Measurements from ENCODE around the gene FSIP1.

FSIP1 gene

GRCh38 chr15:39578851-39579486 is 203.7 kb downstream of the FSIP1 start:
- peak; percentile 56 for TF ChIP-seq CTCF (IDR thresholded peaks at IDR 0.05; ENCODE audit: low read depth, low read length, missing control alignments)
- H3K4me3 ChIP-seq (ENCODE audit: low read depth, low read length): no peak overlapping the region
- peaks cover 17% of the 10 kb centered on the region for H3K36me3 ChIP-seq (replicated peaks)
- DNase-seq: no peak
- peak overlapping the region; percentile 92 for H3K27ac ChIP-seq
- H3K27me3 ChIP-seq (replicated peaks): no peaks in the 10 kb centered on the region
- in situ Hi-C loops (cut with HindIII; ENCODE audit: low pct_ligation_motif_present, low sequenced_read_pairs): no loop called here

GRCh38 chr15:39575180-39575579 is 207.5 kb downstream of the FSIP1 start:
- TF ChIP-seq CTCF (IDR thresholded peaks at IDR 0.05; ENCODE audit: low read depth, low read length, missing control alignments): no peak
- Histone ChIP-seq H3K36me3 (replicated peaks) (no peaks in the 10 kb centered on the region), H3K27me3 (replicated peaks) (no peaks in the 10 kb centered on the region), H3K27ac (no peak overlapping the region), H3K4me3 (ENCODE audit: low read depth, low read length) (no peak overlapping the region)
- in situ Hi-C loops (cut with HindIII; ENCODE audit: low pct_ligation_motif_present, low sequenced_read_pairs): no loop called here
- no peak for DNase-seq

DNA sequence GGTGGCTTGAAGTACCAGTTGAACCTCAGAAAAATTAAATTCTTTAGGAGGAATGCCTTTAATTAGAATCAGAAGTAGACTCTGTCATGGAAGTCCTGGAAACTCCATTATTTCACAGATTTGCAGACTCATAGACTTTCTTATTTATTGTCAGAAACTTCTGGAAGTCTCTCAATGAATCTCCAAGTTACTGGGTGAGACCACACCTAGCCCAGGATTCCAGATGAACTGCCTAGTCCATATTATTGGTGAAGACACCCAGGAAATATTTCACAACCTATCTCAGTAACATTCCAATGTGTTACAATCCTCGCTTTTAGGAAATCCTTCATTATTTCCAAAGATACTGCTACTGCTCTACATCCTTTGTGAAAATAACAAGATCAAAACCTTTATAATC is 208.2 kb downstream of the FSIP1 start:
- no peaks in the 10 kb centered on the region for H3K36me3 ChIP-seq (replicated peaks)
- TF ChIP-seq CTCF (IDR thresholded peaks at IDR 0.05; ENCODE audit: low read depth, low read length, missing control alignments): no peak
- H3K4me3 ChIP-seq (ENCODE audit: low read depth, low read length): no peak overlapping the region
- H3K27me3 ChIP-seq (replicated peaks): no peaks in the 10 kb centered on the region
- DNase-seq: no peak
- H3K27ac ChIP-seq: no peak overlapping the region
- in situ Hi-C loops (cut with HindIII; ENCODE audit: low pct_ligation_motif_present, low sequenced_read_pairs): no loop called here

GRCh38 chr15:39573844-39574243 is 208.8 kb downstream of the FSIP1 start:
- DNase-seq: no peak
- H3K27me3 ChIP-seq (replicated peaks): no peaks in the 10 kb centered on the region
- H3K36me3 ChIP-seq (replicated peaks): no peaks in the 10 kb centered on the region
- TF ChIP-seq CTCF (IDR thresholded peaks at IDR 0.05; ENCODE audit: low read depth, low read length, missing control alignments): no peak
- in situ Hi-C loops (cut with HindIII; ENCODE audit: low pct_ligation_motif_present, low sequenced_read_pairs): no loop called here
- no peak overlapping the region for H3K4me3 ChIP-seq (ENCODE audit: low read depth, low read length)
- no peak overlapping the region for H3K27ac ChIP-seq

DNA sequence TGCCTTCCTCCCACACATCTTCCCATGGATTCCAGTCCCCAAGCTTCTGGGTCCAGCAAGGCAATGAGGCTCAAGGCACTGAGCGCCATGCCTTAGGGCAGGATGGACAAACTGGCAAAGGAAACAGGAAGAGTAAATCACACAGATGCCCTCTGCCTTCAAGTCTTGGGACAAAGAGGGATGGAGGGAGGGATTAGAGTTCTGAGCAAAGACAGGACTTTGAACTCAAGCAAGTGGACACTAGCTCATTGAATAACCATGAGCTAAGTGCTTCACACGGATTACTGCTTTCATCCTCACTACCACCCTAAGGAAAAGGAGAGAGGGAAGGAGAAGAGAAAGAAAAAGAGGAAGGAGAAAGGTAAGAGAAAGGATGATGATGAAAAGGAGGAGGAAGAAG is 209.4 kb downstream of the FSIP1 start:
- Histone ChIP-seq H3K4me3 (ENCODE audit: low read depth, low read length) (no peak overlapping the region), H3K36me3 (replicated peaks) (no peaks in the 10 kb centered on the region), H3K27ac (no peak overlapping the region), H3K27me3 (replicated peaks) (no peaks in the 10 kb centered on the region)
- DNase-seq: no peak
- no peak for TF ChIP-seq CTCF (IDR thresholded peaks at IDR 0.05; ENCODE audit: low read depth, low read length, missing control alignments)
- in situ Hi-C loops (cut with HindIII; ENCODE audit: low pct_ligation_motif_present, low sequenced_read_pairs): no loop called here

DNA sequence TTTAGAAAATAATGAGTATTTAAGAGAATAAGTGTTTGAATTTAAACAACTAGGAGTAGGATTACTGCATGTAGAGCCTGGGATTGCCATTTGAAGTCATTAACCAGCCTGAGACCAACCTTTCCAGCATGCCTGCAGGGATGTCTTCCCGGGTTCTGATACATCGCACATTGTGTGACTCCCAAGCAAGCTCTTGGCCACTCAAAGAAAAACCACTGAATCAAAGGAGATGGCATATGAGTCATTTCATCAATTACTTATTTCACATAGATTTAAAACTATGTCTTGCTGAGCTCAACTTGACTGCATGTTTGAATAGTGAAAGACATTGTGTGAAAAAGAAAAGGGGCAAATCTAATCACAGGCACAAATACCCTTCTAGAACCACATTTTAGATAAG is 216.8 kb downstream of the FSIP1 start:
- in situ Hi-C loops (cut with HindIII; ENCODE audit: low pct_ligation_motif_present, low sequenced_read_pairs): no loop called here
- no peak for TF ChIP-seq CTCF (IDR thresholded peaks at IDR 0.05; ENCODE audit: low read depth, low read length, missing control alignments)
- H3K36me3 ChIP-seq (replicated peaks): no peaks in the 10 kb centered on the region
- H3K27me3 ChIP-seq (replicated peaks): no peaks in the 10 kb centered on the region
- no peak overlapping the region for H3K27ac ChIP-seq
- no peak overlapping the region for H3K4me3 ChIP-seq (ENCODE audit: low read depth, low read length)
- no peak for DNase-seq

Measured in brain microvascular endothelial cell (primary cell).